SK-N-SH (cell line): ENCODE data around the gene TNIP3.

Source experiments
- FOXM1 ChIP-seq: IDR thresholded peaks from 2 replicates; pipeline ENCODE4 v1.4.0; 2012; ENCODE audit warnings: low read depth, mild to moderate bottlenecking
- GABPA ChIP-seq: IDR thresholded peaks from 2 replicates; pipeline ENCODE4 v1.4.0; 2012; ENCODE audit warnings: low read depth, mild to moderate bottlenecking
- JUND ChIP-seq: IDR thresholded peaks from 2 replicates; pipeline ENCODE4 v1.4.0; 2012
- RXRA ChIP-seq: IDR thresholded peaks from 2 replicates; pipeline ENCODE4 v1.4.0; 2012; ENCODE audit warnings: low read depth, mild to moderate bottlenecking, borderline replicate concordance
- TAF1 ChIP-seq: IDR thresholded peaks from 2 replicates; pipeline ENCODE4 v1.6.1; 2012; ENCODE audit warnings: low read depth, mild to moderate bottlenecking, low read length, moderate library complexity, borderline replicate concordance
- TCF12 ChIP-seq: IDR thresholded peaks from 2 replicates; pipeline ENCODE4 v1.4.0; 2012
- USF2 ChIP-seq: fragments of 150-350 bp; IDR thresholded peaks from 2 replicates; pipeline ENCODE4 v1.6.1; 2017; ENCODE audit warnings: antibody characterized with exemption, low read length, low read depth, borderline replicate concordance
- TF ChIP-seq, protein P1 (sequence below): IDR thresholded peaks from 2 replicates; pipeline ENCODE4; 2012
- TF ChIP-seq, protein P2 (sequence below): fragments of 200-600 bp; sonication (generic); IDR thresholded peaks from 2 replicates; pipeline ENCODE4 v1.6.1; 2017; ENCODE audit warnings: antibody characterized with exemption, mild to moderate bottlenecking, moderate library complexity
- TF ChIP-seq, protein P3 (sequence below): IDR thresholded peaks from 2 replicates; pipeline ENCODE4 v1.6.1; 2012; ENCODE audit warnings: mild to moderate bottlenecking, low read depth, low read length, moderate library complexity
- TF ChIP-seq, protein P4 (sequence below): IDR thresholded peaks from 2 replicates; pipeline ENCODE4 v1.4.0; 2012; ENCODE audit warnings: low read depth

DNA sequence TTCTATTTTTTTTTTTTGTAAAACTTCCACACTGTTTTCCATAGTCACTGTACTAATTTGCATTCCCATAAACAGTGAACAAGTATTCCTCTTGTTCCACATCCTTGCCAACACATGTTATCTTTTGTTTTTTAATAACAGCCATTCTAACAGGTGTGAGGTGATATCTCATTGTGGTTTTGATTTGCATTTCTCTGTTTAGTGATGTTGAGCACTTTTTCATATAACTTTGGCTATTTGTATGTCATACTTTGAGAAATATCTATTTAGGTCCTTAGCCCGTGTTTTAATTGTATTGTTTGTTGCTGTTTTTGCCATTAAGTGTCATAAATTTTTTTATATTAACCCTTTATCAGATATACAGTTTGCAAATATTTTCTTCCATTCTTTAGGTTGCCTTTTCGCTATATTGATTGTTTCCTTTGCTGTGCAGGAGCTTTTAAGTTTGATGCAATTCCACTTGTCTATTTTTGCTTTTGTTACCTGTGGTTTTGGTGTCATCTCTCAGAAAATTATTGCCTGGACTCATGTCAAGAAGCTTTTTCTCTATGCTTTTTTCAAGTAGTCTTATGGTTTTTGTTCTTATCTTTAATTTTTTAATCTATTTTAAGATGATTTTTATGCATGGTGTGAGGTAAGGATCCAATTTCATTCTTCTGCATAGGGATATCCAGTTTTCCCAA, 63.9 kb downstream of the TNIP3 start:
- TF ChIP-seq, protein P1, sequence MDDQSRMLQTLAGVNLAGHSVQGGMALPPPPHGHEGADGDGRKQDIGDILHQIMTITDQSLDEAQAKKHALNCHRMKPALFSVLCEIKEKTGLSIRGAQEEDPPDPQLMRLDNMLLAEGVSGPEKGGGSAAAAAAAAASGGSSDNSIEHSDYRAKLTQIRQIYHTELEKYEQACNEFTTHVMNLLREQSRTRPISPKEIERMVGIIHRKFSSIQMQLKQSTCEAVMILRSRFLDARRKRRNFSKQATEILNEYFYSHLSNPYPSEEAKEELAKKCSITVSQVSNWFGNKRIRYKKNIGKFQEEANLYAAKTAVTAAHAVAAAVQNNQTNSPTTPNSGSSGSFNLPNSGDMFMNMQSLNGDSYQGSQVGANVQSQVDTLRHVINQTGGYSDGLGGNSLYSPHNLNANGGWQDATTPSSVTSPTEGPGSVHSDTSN: no peak
- TF ChIP-seq, protein P2, sequence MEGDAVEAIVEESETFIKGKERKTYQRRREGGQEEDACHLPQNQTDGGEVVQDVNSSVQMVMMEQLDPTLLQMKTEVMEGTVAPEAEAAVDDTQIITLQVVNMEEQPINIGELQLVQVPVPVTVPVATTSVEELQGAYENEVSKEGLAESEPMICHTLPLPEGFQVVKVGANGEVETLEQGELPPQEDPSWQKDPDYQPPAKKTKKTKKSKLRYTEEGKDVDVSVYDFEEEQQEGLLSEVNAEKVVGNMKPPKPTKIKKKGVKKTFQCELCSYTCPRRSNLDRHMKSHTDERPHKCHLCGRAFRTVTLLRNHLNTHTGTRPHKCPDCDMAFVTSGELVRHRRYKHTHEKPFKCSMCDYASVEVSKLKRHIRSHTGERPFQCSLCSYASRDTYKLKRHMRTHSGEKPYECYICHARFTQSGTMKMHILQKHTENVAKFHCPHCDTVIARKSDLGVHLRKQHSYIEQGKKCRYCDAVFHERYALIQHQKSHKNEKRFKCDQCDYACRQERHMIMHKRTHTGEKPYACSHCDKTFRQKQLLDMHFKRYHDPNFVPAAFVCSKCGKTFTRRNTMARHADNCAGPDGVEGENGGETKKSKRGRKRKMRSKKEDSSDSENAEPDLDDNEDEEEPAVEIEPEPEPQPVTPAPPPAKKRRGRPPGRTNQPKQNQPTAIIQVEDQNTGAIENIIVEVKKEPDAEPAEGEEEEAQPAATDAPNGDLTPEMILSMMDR: no peak
- TF ChIP-seq RXRA: no peak
- TF ChIP-seq GABPA: no peak
- TF ChIP-seq TCF12: no peak
- no peak for TF ChIP-seq JUND
- TF ChIP-seq FOXM1: no peak
- no peak for TF ChIP-seq TAF1
- TF ChIP-seq USF2: no peak
- TF ChIP-seq, protein P3, sequence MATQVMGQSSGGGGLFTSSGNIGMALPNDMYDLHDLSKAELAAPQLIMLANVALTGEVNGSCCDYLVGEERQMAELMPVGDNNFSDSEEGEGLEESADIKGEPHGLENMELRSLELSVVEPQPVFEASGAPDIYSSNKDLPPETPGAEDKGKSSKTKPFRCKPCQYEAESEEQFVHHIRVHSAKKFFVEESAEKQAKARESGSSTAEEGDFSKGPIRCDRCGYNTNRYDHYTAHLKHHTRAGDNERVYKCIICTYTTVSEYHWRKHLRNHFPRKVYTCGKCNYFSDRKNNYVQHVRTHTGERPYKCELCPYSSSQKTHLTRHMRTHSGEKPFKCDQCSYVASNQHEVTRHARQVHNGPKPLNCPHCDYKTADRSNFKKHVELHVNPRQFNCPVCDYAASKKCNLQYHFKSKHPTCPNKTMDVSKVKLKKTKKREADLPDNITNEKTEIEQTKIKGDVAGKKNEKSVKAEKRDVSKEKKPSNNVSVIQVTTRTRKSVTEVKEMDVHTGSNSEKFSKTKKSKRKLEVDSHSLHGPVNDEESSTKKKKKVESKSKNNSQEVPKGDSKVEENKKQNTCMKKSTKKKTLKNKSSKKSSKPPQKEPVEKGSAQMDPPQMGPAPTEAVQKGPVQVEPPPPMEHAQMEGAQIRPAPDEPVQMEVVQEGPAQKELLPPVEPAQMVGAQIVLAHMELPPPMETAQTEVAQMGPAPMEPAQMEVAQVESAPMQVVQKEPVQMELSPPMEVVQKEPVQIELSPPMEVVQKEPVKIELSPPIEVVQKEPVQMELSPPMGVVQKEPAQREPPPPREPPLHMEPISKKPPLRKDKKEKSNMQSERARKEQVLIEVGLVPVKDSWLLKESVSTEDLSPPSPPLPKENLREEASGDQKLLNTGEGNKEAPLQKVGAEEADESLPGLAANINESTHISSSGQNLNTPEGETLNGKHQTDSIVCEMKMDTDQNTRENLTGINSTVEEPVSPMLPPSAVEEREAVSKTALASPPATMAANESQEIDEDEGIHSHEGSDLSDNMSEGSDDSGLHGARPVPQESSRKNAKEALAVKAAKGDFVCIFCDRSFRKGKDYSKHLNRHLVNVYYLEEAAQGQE: no peak
- TF ChIP-seq, protein P4, sequence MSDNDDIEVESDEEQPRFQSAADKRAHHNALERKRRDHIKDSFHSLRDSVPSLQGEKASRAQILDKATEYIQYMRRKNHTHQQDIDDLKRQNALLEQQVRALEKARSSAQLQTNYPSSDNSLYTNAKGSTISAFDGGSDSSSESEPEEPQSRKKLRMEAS: no peak
